GM21515 (cell line): ENCODE data around the gene MROH7.
"Not testable (repeated sequence)": the region's sequence is repeated elsewhere in the genome, so short reads cannot be mapped to it uniquely, and the experiment has no call there.

Experiments used
- ATAC-seq: cut with Tn5 transposase; IDR thresholded peaks from one replicate; pipeline ENCODE4 v1.9.1; 2021; ENCODE audit not compliant: unreplicated experiment

MROH7 gene

GRCh38 chr1:54609301-54609921 lies 32.2 kb upstream of the MROH7 start:
- no peak for ATAC-seq

- no peak for ATAC-seq
These were observed 31.5 kb upstream of the MROH7 start for GRCh38 chr1:54610048-54610447.

- no peak for ATAC-seq
These were observed 30.7 kb upstream of the MROH7 start for GRCh38 chr1:54610601-54611580.

DNA sequence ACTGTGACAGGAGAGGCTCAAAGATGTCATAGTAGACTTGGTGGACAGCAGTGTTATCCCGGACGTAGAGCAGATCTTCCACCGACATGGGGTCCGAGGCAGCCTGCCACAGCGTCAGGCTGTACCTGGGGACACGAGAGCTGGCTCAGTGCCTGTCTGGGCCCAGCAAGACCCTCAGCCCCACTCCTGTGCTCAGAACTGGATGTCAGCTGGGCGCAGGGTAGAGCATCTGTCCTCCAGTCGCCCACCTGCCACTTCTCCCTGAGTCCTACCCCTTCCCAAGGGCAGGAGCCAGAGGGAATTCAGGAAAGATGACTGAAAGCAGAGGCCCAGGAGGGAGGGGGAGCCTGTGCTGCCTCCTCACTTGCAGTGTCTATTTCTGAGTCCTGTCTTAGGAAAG lies 30.0 kb upstream of the MROH7 start:
- no peak for ATAC-seq

- ATAC-seq = no peak
These were observed 27.6 kb upstream of the MROH7 start for GRCh38 chr1:54614024-54614423.

- ATAC-seq = no peak
These were observed 27.0 kb upstream of the MROH7 start for GRCh38 chr1:54614563-54614962.

DNA sequence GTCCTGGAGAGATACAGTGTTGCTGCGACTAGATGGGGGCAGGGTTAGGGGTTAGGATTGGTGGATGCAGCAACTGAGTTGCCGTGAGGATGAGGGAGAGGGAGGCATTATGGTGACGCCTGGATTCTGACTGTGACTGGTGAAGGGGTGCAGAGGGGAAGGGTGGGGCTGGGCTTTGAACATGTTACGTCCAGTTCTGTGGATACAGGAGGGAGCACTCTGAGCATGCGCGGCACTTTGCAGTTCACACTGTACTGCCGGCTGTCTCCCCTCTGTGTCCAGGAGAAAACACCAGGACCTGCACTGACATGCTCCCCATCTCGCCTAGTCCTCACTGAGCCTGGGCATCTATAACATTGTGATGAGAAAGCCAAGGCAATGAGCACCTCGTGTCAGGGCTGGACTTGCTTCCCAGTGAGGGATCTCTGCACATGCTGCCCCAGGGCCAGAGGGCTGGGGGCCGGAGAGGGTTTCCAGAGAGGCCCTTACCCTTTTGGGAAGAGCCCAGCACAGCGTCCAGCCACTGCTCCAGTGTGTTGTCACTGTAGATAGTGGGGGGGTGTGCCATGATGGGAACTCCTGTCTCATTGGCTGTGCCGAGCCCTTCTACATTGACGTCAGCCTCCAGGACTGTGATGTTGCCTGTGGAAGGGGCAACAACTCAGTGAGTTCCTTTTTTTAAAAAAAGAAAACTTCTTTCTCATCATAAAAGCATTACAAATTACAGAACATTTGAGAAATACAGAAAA lies 25.9 kb upstream of the MROH7 start:
- ATAC-seq = no peak

DNA sequence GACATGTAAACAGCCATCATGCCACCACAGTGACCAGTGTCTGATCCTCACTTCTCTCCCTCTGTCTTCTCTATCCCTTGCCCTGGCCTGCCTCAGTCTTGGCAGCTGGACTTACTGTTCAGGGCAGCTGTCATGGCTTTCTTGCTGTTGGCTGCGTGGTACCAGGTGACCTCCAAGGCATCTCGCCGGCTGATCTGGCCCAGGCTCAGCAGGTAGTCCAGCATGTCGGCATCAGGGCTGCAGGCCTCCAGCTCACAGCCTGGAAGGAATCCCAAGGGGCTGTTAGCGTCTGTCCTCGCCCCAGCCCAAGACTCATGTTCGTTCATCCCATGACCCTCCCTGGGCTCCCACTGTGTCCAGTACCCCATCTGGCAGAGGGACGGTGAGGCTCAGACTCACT lies 21.8 kb upstream of the MROH7 start:
- ATAC-seq = no peak

GRCh38 chr1:54623216-54624007 lies 18.2 kb upstream of the MROH7 start, which contains the start of gene FAM151A:
FAM151A (minus strand) TSS chr1:54623525; CDS start chr1:54623395, 130 bp downstream.
- no peak for ATAC-seq

GRCh38 chr1:54624466-54625464 lies 16.8 kb upstream of the MROH7 start:
- ATAC-seq = no peak

DNA sequence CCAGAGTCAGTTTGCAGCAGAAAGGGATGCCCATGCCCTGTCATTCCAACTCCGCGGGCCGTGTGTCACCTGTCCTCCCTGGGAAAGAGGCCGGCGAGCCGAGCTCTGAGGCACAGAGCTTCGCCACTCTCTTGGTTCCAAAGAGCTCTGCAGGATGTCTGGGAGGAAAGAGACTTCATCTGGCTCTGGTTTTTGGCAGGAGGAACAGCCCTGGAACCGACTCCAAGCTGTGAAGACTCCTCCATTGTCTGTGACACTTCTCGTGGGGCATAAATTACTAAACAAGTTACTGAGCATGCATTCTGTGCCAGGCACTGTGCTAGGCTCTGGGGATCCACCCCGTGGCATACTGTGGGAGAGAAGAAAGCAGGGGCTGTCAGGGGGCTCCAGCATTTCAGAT lies 14.4 kb upstream of the MROH7 start:
- ATAC-seq = no peak

- ATAC-seq = not testable (repeated sequence)
These were observed 5.8 kb upstream of the MROH7 start for GRCh38 chr1:54635804-54636203.

- not testable (repeated sequence) for ATAC-seq
These were observed 4.8 kb upstream of the MROH7 start for GRCh38 chr1:54636461-54637446.

- ATAC-seq = no peak
These were observed 1.2 kb upstream of the MROH7 start for GRCh38 chr1:54640361-54640760.

GRCh38 chr1:54643736-54644135 lies 2.1 kb downstream of the MROH7 start:
- ATAC-seq = no peak

GRCh38 chr1:54645806-54646676 lies 4.5 kb downstream of the MROH7 start:
- ATAC-seq = no peak
